ENCODE measurements around the gene MAL.
A peak's percentile ranks its signal among the peaks of the same experiment; 100 is the strongest.

Gene MAL

GRCh38 chr2:95002498-95002897, 23.0 kb upstream of the MAL start:
- H3K4me2 ChIP-seq = no peak overlapping the region
- H3K4me3 ChIP-seq = no peak overlapping the region
- peaks cover 0 to 6% (median 0%) of the 10 kb centered on the region in 11 experiments; a peak in 3 of 22 replicates for H4K20me1 ChIP-seq
- H3K9ac ChIP-seq = no peak overlapping the region
- H3K9me3 ChIP-seq (replicated peaks in 1 of 11) = peaks cover 0 to 4% (median 0%) of the 10 kb centered on the region in 11 experiments; a peak in 1 of 22 replicates
- TF ChIP-seq Cebpa-rat (IDR thresholded peaks at IDR 0.05) = no peak
- peaks cover 0 to 18% (median 14%) of the 10 kb centered on the region in 11 experiments; a peak in 16 of 22 replicates for H3K27me3 ChIP-seq
- 0 out of 20 replicates have a peak, but pooled peaks cover 0 to 5% (median 0%) of the 10 kb centered on the region in 10 experiments for H3K4me1 ChIP-seq
- H3K27ac ChIP-seq = no peak overlapping the region
- H3K36me3 ChIP-seq = no peaks in the 10 kb centered on the region

- 0 out of 20 replicates have a peak, but pooled peaks cover 0 to 5% (median 0%) of the 10 kb centered on the region in 10 experiments for H3K4me1 ChIP-seq
- no peak overlapping the region for H3K27ac ChIP-seq
- no peak for TF ChIP-seq Cebpa-rat (IDR thresholded peaks at IDR 0.05)
- peaks cover 0 to 6% (median 0%) of the 10 kb centered on the region in 11 experiments; a peak in 2 of 22 replicates for H4K20me1 ChIP-seq
- H3K27me3 ChIP-seq = peaks cover 0 to 4% (median 0%) of the 10 kb centered on the region in 11 experiments; a peak in 1 of 22 replicates
- no peaks in the 10 kb centered on the region for H3K9me3 ChIP-seq (replicated peaks in 1 of 11)
- H3K4me2 ChIP-seq = peak overlapping the region in 1 of 11 experiments; percentile 12; a peak in 1 of 22 replicates
- H3K36me3 ChIP-seq = no peaks in the 10 kb centered on the region
- no peak overlapping the region for H3K4me3 ChIP-seq
- no peak overlapping the region for H3K9ac ChIP-seq
These were observed 21.2 kb upstream of the MAL start for GRCh38 chr2:95004287-95004686.

GRCh38 chr2:95004711-95005110, 20.8 kb upstream of the MAL start:
- Histone ChIP-seq H3K4me2 (peak overlapping the region in 1 of 11 experiments; percentile 12; a peak in 2 of 22 replicates), H3K4me3 (no peak overlapping the region), H3K9me3 (replicated peaks in 1 of 11) (no peaks in the 10 kb centered on the region), H3K4me1 (0 out of 20 replicates have a peak, but pooled peaks cover 0 to 5% (median 0%) of the 10 kb centered on the region in 10 experiments), H4K20me1 (peaks cover 0 to 6% (median 0%) of the 10 kb centered on the region in 11 experiments; a peak in 2 of 22 replicates), H3K27me3 (0 out of 22 replicates have a peak, but pooled peaks cover 0 to under 1% (median 0%) of the 10 kb centered on the region in 11 experiments), H3K9ac (no peak overlapping the region), H3K36me3 (no peaks in the 10 kb centered on the region), H3K27ac (no peak overlapping the region)
- no peak for TF ChIP-seq Cebpa-rat (IDR thresholded peaks at IDR 0.05)

GRCh38 chr2:95005726-95006125, 19.8 kb upstream of the MAL start:
- Histone ChIP-seq H3K4me3 (no peak overlapping the region), H3K36me3 (no peaks in the 10 kb centered on the region), H3K4me2 (no peak overlapping the region), H3K9me3 (replicated peaks in 1 of 11) (no peaks in the 10 kb centered on the region), H3K27me3 (no peaks in the 10 kb centered on the region), H4K20me1 (peaks cover 0 to 6% (median 0%) of the 10 kb centered on the region in 11 experiments; a peak in 1 of 22 replicates), H3K4me1 (0 out of 20 replicates have a peak, but pooled peaks cover 0 to 5% (median 0%) of the 10 kb centered on the region in 10 experiments), H3K27ac (no peak overlapping the region), H3K9ac (no peak overlapping the region)
- no peak for TF ChIP-seq Cebpa-rat (IDR thresholded peaks at IDR 0.05)

GRCh38 chr2:95006588-95006987, 18.9 kb upstream of the MAL start:
- H3K27ac ChIP-seq = no peak overlapping the region
- no peaks in the 10 kb centered on the region for H3K27me3 ChIP-seq
- no peak for TF ChIP-seq Cebpa-rat (IDR thresholded peaks at IDR 0.05)
- H3K36me3 ChIP-seq = no peaks in the 10 kb centered on the region
- H3K4me3 ChIP-seq = no peak overlapping the region
- H3K4me1 ChIP-seq = 0 out of 20 replicates have a peak, but pooled peaks cover 0 to 5% (median 0%) of the 10 kb centered on the region in 10 experiments
- no peaks in the 10 kb centered on the region for H3K9me3 ChIP-seq (replicated peaks in 1 of 11)
- H3K4me2 ChIP-seq = no peak overlapping the region
- no peaks in the 10 kb centered on the region; a peak in 1 of 22 replicates for H4K20me1 ChIP-seq
- no peak overlapping the region for H3K9ac ChIP-seq

GRCh38 chr2:95007031-95007609, 18.4 kb upstream of the MAL start:
- Histone ChIP-seq H3K4me3 (no peak overlapping the region), H3K9me3 (replicated peaks in 1 of 11) (no peaks in the 10 kb centered on the region), H3K4me2 (no peak overlapping the region), H3K36me3 (no peaks in the 10 kb centered on the region), H4K20me1 (peaks cover 0 to 2% (median 0%) of the 10 kb centered on the region in 11 experiments; a peak in 1 of 22 replicates), H3K27ac (no peak overlapping the region), H3K27me3 (no peaks in the 10 kb centered on the region), H3K4me1 (peaks cover 0 to 6% (median 0%) of the 10 kb centered on the region in 10 experiments; a peak in 1 of 20 replicates), H3K9ac (no peak overlapping the region)
- no peak for TF ChIP-seq Cebpa-rat (IDR thresholded peaks at IDR 0.05)

GRCh38 chr2:95007822-95008221, 17.7 kb upstream of the MAL start:
- Histone ChIP-seq H3K36me3 (no peaks in the 10 kb centered on the region), H3K4me2 (no peak overlapping the region), H3K9ac (no peak overlapping the region), H3K4me1 (peaks cover 4 to 13% (median 5%) of the 10 kb centered on the region in 10 experiments), H3K4me3 (no peak overlapping the region), H3K27me3 (no peaks in the 10 kb centered on the region), H4K20me1 (peaks cover 0 to 4% (median 0%) of the 10 kb centered on the region in 11 experiments; a peak in 1 of 22 replicates), H3K27ac (no peak overlapping the region), H3K9me3 (replicated peaks in 1 of 11) (no peaks in the 10 kb centered on the region)
- no peak for TF ChIP-seq Cebpa-rat (IDR thresholded peaks at IDR 0.05)

- Histone ChIP-seq H3K9ac (no peak overlapping the region), H3K27ac (no peak overlapping the region), H3K36me3 (no peaks in the 10 kb centered on the region), H4K20me1 (peaks cover 0 to 7% (median 0%) of the 10 kb centered on the region in 11 experiments; a peak in 1 of 22 replicates), H3K4me1 (peaks cover 9 to 18% (median 10%) of the 10 kb centered on the region in 10 experiments), H3K27me3 (no peaks in the 10 kb centered on the region), H3K9me3 (replicated peaks in 1 of 11) (no peaks in the 10 kb centered on the region), H3K4me2 (no peak overlapping the region), H3K4me3 (no peak overlapping the region)
- TF ChIP-seq Cebpa-rat (IDR thresholded peaks at IDR 0.05) = no peak
These were observed 17.2 kb upstream of the MAL start for GRCh38 chr2:95008306-95008705.

GRCh38 chr2:95008996-95009395, 16.5 kb upstream of the MAL start:
- no peak overlapping the region for H3K4me2 ChIP-seq
- no peaks in the 10 kb centered on the region for H3K36me3 ChIP-seq
- peaks cover 0 to 8% (median 0%) of the 10 kb centered on the region in 11 experiments; a peak in 2 of 22 replicates for H4K20me1 ChIP-seq
- no peak overlapping the region for H3K9ac ChIP-seq
- H3K27me3 ChIP-seq = no peaks in the 10 kb centered on the region
- H3K27ac ChIP-seq = no peak overlapping the region
- no peak overlapping the region for H3K4me3 ChIP-seq
- no peaks in the 10 kb centered on the region for H3K9me3 ChIP-seq (replicated peaks in 1 of 11)
- no peak for TF ChIP-seq Cebpa-rat (IDR thresholded peaks at IDR 0.05)
- peaks cover 10 to 20% (median 14%) of the 10 kb centered on the region in 10 experiments for H3K4me1 ChIP-seq
